ENCODE data around the gene SLC46A2. TPM values are rescaled to one million over a fixed set of nuclear protein-coding genes. Genes with fewer than 3 reads are reported as not detected.
A peak's percentile ranks its signal among the peaks of the same experiment; 100 is the strongest.

The SLC46A2 gene, protein sequence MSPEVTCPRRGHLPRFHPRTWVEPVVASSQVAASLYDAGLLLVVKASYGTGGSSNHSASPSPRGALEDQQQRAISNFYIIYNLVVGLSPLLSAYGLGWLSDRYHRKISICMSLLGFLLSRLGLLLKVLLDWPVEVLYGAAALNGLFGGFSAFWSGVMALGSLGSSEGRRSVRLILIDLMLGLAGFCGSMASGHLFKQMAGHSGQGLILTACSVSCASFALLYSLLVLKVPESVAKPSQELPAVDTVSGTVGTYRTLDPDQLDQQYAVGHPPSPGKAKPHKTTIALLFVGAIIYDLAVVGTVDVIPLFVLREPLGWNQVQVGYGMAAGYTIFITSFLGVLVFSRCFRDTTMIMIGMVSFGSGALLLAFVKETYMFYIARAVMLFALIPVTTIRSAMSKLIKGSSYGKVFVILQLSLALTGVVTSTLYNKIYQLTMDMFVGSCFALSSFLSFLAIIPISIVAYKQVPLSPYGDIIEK
- not detected for total RNA-seq
- not detected for polyA plus RNA-seq (2013, experiment 1 of 2)
- polyA plus RNA-seq (2013, experiment 2 of 2): not detected
- long read RNA-seq, experiment 1: 0 reads
- long read RNA-seq, experiment 2: 0 reads
- long read RNA-seq, experiment 3: 0 reads
- long read RNA-seq, experiment 4: 0 reads

GRCh38 chr9:112890106-112891081, at the start of gene SLC46A2:
Gene SLC46A2, minus strand, starts transcription at chr9:112890876. Its CDS starts 195 bp downstream, at chr9:112890681.
- Mint-ChIP-seq H3K27me3 (ENCODE audit: insufficient read depth) (peaks cover 68% of the 10 kb centered on the region), H3K4me1 (peaks cover 4% of the 10 kb centered on the region), H3K9me3 (no peaks in the 10 kb centered on the region), H3K27ac (no peak within 1 kb of the TSS), H3K36me3 (ENCODE audit: low read depth) (no peaks in the 10 kb centered on the region), H3K4me3 (peak within 1 kb of the TSS; percentile 55)
- no peaks in the 10 kb centered on the region for H3K36me3 ChIP-seq (ENCODE audit: control insufficient read depth, insufficient read depth, low read length)
- peak; percentile 80 for DNase-seq
- no peaks in the 10 kb centered on the region for H3K9me3 ChIP-seq (ENCODE audit: control insufficient read depth, low read length)
- H3K4me1 ChIP-seq (ENCODE audit: control insufficient read depth, insufficient read depth, low read length): no peaks in the 10 kb centered on the region
- no peak for TF ChIP-seq CTCF (conservative IDR thresholded peaks at IDR 0.05)
- peak within 1 kb of the TSS; percentile 70 for H3K4me3 ChIP-seq (ENCODE audit: low read length)
- peaks cover 36% of the 10 kb centered on the region for H3K27me3 ChIP-seq (ENCODE audit: control insufficient read depth, insufficient read depth, low read length, poor library complexity, severe bottlenecking)
- WGBS, 2 experiments (ENCODE audit: insufficient coverage in 1 of 2, insufficient read length in 1 of 2): 36 to 74% methylated on average over 31 to 78 of the region's 78 CpGs
- no peak within 1 kb of the TSS for H3K9ac ChIP-seq (ENCODE audit: extremely low read depth, low read length, poor library complexity, severe bottlenecking)
- no peak within 1 kb of the TSS for H3K27ac ChIP-seq (ENCODE audit: low read depth, low read length)

GRCh38 chr9:112939418-112939817, 48.7 kb upstream of the SLC46A2 start:
- Histone ChIP-seq H3K9me3 (ENCODE audit: control insufficient read depth, low read length) (no peaks in the 10 kb centered on the region), H3K9ac (ENCODE audit: extremely low read depth, low read length, poor library complexity, severe bottlenecking) (no peak overlapping the region), H3K36me3 (ENCODE audit: control insufficient read depth, insufficient read depth, low read length) (no peaks in the 10 kb centered on the region), H3K27ac (ENCODE audit: low read depth, low read length) (no peak overlapping the region), H3K4me3 (ENCODE audit: low read length) (no peak overlapping the region), H3K4me1 (ENCODE audit: control insufficient read depth, insufficient read depth, low read length) (no peaks in the 10 kb centered on the region), H3K27me3 (ENCODE audit: control insufficient read depth, insufficient read depth, low read length, poor library complexity, severe bottlenecking) (peaks cover 68% of the 10 kb centered on the region)
- Mint-ChIP-seq H3K9me3 (no peaks in the 10 kb centered on the region), H3K27me3 (ENCODE audit: insufficient read depth) (peaks cover 75% of the 10 kb centered on the region), H3K4me3 (no peak overlapping the region), H3K4me1 (no peaks in the 10 kb centered on the region), H3K27ac (no peak overlapping the region), H3K36me3 (ENCODE audit: low read depth) (no peaks in the 10 kb centered on the region)
- DNase-seq: no peak
- TF ChIP-seq CTCF (conservative IDR thresholded peaks at IDR 0.05): no peak

GRCh38 chr9:112933696-112934095, 43.0 kb upstream of the SLC46A2 start:
- H3K27me3 Mint-ChIP-seq (ENCODE audit: insufficient read depth): peaks cover 73% of the 10 kb centered on the region
- Histone ChIP-seq H3K9ac (ENCODE audit: extremely low read depth, low read length, poor library complexity, severe bottlenecking) (no peak overlapping the region), H3K4me3 (ENCODE audit: low read length) (no peak overlapping the region), H3K27me3 (ENCODE audit: control insufficient read depth, insufficient read depth, low read length, poor library complexity, severe bottlenecking) (peaks cover 77% of the 10 kb centered on the region), H3K4me1 (ENCODE audit: control insufficient read depth, insufficient read depth, low read length) (no peaks in the 10 kb centered on the region), H3K36me3 (ENCODE audit: control insufficient read depth, insufficient read depth, low read length) (no peaks in the 10 kb centered on the region), H3K27ac (ENCODE audit: low read depth, low read length) (no peak overlapping the region), H3K9me3 (ENCODE audit: control insufficient read depth, low read length) (no peaks in the 10 kb centered on the region)
- H3K27ac Mint-ChIP-seq: no peak overlapping the region
- H3K9me3 Mint-ChIP-seq: no peaks in the 10 kb centered on the region
- H3K4me1 Mint-ChIP-seq: no peaks in the 10 kb centered on the region
- no peak for TF ChIP-seq CTCF (conservative IDR thresholded peaks at IDR 0.05)
- no peak for DNase-seq
- H3K4me3 Mint-ChIP-seq: no peak overlapping the region
- 91% methylated on average over 2 of the region's 2 CpGs; no CpG with 5 or more reads in 1 of the 2 experiments for WGBS, 2 experiments (ENCODE audit: insufficient coverage in 1 of 2, insufficient read length in 1 of 2)
- H3K36me3 Mint-ChIP-seq (ENCODE audit: low read depth): no peaks in the 10 kb centered on the region
